HG02970 (cell line): ENCODE data around the gene SMIM17.

Experiments
- ATAC-seq: cut with Tn5 transposase; IDR thresholded peaks from one replicate; pipeline ENCODE4 v1.9.1; 2021; ENCODE audit warnings: mild to moderate bottlenecking, moderate library complexity, moderate number of reproducible peaks; ENCODE audit not compliant: unreplicated experiment, low FRiP score

SMIM17 gene

GRCh38 chr19:56642711-56643459 lies at the start of gene SMIM17:
TSS of gene SMIM17 (plus strand) at chr19:56643159. CDS start at chr19:56645668, 2,509 bp downstream.
- ATAC-seq = no peak

- ATAC-seq = no peak
Measured at GRCh38 chr19:56594446-56594782, 48.5 kb upstream of the SMIM17 start.

- peak; percentile 95 for ATAC-seq
Measured at GRCh38 chr19:56594783-56595547, 48.0 kb upstream of the SMIM17 start, which contains the start of gene ZNF71. TSS of gene ZNF71 (plus strand) at chr19:56595302. CDS start at chr19:56601559, 6,257 bp downstream.

- ATAC-seq = no peak
Measured at GRCh38 chr19:56595548-56595899, 47.4 kb upstream of the SMIM17 start.

GRCh38 chr19:56596676-56597075 lies 46.3 kb upstream of the SMIM17 start:
- no peak for ATAC-seq

- ATAC-seq = no peak
Measured at GRCh38 chr19:56597696-56598095, 45.3 kb upstream of the SMIM17 start.

GRCh38 chr19:56601375-56601774 lies 41.6 kb upstream of the SMIM17 start:
- ATAC-seq = no peak

GRCh38 chr19:56603829-56604228 lies 39.1 kb upstream of the SMIM17 start:
- no peak for ATAC-seq

- ATAC-seq = no peak
Measured at GRCh38 chr19:56608274-56608964, 34.5 kb upstream of the SMIM17 start.

GRCh38 chr19:56611288-56611687 lies 31.7 kb upstream of the SMIM17 start:
- no peak for ATAC-seq

- ATAC-seq = no peak
Measured at GRCh38 chr19:56612737-56613136, 30.2 kb upstream of the SMIM17 start.

- ATAC-seq = no peak
Measured at GRCh38 chr19:56613639-56614038, 29.3 kb upstream of the SMIM17 start.

GRCh38 chr19:56617531-56617930 lies 25.4 kb upstream of the SMIM17 start:
- ATAC-seq = no peak

- no peak for ATAC-seq
Measured at GRCh38 chr19:56619121-56619520, 23.8 kb upstream of the SMIM17 start.

GRCh38 chr19:56622374-56622773 lies 20.6 kb upstream of the SMIM17 start:
- no peak for ATAC-seq

GRCh38 chr19:56623006-56623405 lies 20.0 kb upstream of the SMIM17 start:
- no peak for ATAC-seq

GRCh38 chr19:56625708-56626107 lies 17.3 kb upstream of the SMIM17 start:
- no peak for ATAC-seq

- ATAC-seq = no peak
Measured at GRCh38 chr19:56633021-56633420, 9.9 kb upstream of the SMIM17 start.

GRCh38 chr19:56637976-56638555 lies 4.9 kb upstream of the SMIM17 start:
- no peak for ATAC-seq

- no peak for ATAC-seq
Measured at GRCh38 chr19:56639217-56639616, 3.7 kb upstream of the SMIM17 start.

GRCh38 chr19:56643460-56643955 lies 549 bp downstream of the SMIM17 start:
- no peak for ATAC-seq
